HG03469 (cell line): ENCODE data around the gene SPTBN5.

Source experiments
- ATAC-seq: cut with Tn5 transposase; IDR thresholded peaks from one replicate; pipeline ENCODE4 v1.9.1; 2021; ENCODE audit warnings: mild to moderate bottlenecking, moderate library complexity, moderate number of reproducible peaks; ENCODE audit not compliant: unreplicated experiment

The SPTBN5 gene

GRCh38 chr15:41926185-41927056, 32.6 kb upstream of the SPTBN5 start:
- no peak for ATAC-seq

DNA sequence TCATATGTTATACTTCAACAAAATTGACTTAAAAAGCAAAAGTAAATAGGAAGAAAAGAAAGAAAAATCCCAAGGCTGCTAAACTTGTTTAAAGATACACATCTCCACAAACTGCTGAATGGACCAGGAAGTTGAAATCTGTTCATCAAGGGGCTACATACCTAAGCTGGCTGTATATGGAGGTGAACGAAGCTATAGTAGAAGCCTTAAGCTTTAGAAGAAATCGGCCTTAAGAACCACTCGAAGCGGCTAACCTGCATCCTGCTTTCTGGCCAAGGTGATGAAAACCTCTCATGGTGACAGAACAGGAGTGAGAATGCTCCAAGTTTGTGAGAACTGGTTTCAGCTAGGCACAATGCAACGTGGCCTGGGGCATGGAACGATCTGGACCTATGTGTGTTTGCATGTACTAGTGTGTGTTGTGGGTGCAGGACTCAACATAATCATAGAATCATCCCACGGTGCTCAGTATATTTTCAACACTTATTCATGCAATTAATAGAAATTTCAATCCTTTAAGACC, 31.3 kb upstream of the SPTBN5 start:
- no peak for ATAC-seq

DNA sequence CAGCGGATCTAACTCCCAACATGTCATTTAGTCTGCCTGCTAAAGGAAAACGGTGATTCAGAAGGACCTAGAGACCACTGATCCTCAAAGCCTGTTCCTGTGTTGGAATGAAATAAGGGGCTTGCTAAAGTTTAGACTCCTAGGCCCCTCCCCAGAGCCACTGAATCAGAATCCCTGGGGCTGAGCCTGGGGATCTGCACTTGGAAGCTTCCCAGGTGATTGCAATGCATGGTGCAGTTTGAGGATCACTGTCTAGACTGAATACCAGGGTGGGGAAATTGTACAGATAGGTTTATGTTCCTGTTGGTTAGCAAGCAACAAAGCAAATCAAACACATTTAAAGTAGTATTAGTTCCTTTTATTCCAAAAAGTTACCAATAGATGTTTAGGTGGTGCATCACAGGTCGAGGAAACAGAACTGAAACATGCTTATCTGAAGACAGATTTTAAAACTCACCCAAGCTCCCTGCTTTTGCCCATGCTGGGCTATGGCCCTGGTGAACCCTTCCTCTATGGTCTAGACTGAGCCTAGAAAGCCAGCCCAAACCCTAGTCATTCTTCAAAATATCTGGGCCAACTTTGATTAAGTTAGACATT, 29.6 kb upstream of the SPTBN5 start:
- no peak for ATAC-seq

DNA sequence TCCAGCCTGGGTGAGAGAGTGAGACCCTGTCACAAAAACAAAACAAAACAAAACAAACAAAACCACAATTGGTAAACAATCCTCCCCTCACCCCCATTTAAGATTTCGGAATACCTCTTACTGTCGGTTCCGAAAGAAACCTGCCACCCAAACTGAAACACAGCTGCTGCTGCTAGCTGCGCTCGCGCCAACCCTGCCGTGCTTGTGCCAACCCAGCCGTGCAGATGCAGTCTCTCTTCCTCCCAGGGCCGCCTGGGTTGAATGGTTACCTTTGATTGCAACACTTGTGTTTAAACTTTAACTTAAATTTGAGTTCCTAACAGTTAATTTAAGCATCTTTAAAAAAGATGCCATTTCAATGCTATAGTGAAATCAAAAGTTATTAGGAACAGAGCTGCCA, 28.5 kb upstream of the SPTBN5 start:
- ATAC-seq: no peak

DNA sequence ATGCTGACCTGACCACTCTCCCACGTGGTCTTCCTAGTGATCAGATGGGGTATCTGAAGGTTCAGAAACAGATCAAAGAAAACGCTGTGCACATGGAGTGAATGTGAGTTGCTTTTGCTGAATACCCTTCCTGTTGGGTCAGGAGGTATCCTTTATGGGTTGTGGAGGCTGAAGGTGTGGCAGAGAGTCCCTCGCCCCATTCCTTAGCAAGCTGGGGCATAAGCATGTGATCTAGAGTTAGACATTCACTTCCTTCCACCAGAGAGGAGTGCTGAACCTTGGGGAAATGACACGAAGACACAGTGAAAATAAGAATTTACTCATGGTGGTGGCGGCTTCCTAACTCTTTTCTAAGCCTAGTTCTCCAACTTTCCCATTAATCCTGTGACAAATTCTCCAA, 27.8 kb upstream of the SPTBN5 start:
- ATAC-seq: no peak

DNA sequence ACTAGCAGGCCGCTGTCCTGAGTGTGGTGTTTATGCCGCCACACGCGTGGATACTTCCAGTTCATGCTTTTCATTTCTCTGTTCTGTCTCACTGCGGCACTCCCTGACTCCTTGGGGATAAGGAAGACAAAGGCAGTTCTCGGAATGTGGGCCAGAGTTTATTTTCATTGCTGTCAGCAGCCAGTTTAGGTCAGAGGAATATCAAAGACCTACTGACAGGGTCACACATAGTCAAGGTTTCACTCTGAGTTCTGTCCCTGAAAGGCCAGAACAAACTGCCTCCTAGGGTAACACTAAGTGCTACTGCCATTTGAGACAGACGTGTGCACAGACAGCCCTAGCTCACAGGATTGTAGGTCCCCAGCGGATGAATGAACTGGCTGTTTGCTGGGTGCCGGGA, 27.3 kb upstream of the SPTBN5 start:
- no peak for ATAC-seq

DNA sequence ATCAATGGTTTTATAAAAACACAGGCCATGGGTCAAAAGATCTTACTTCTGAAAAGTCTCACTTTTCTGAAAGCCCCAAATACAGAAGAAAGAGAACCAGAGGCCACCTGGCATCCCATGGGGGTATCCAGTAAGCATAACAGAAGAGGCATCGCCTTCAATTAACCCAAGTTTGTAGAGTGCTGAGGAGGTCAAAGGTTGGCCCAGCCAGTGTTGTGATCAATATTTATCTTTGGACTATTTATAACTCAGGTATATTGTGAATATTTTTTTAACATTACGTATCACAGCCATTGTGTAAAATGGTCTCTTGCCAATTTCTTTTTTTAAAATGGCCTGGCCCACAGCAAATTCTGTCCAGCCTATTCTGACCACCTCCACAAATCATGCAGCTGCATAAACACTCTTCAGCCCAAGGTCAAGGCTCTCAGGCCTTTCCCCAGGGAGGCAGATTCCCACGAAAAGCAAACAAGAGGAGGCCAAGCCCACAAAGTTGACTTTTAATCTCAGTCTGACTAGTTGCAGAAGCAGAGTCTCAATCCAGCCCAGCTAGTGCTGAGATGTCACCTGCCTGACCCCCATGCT, 26.2 kb upstream of the SPTBN5 start:
- no peak for ATAC-seq

DNA sequence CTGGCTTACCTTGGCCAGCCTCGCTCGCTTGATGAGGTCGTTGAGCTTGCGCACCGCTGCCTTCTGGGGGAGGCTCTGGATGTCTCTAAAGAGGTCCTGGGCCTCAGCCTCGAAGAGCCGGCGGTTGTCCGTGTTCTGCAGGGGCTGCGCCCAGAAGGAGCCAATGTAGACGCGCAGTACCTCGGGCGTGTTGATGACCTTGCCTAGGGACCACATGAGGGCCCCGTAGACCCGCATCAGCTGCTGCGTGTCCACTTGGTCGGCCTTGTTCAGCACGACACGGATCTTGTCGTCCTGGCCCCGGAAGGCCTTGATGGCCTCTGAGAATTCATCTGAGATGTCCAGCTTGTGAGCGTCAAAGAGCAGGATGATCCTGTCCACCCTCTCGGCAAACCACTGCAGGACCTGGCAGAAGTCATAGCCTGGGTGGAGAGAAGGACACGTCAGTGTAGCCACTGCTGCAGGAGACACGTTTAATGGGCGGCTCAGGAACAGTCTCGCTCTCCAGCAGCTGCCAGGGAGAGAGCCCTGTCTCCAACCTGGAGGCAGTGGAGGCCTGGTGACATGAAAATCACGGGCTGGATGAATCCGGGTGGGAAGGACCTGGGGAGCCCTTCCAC, 25.5 kb upstream of the SPTBN5 start:
- no peak for ATAC-seq

DNA sequence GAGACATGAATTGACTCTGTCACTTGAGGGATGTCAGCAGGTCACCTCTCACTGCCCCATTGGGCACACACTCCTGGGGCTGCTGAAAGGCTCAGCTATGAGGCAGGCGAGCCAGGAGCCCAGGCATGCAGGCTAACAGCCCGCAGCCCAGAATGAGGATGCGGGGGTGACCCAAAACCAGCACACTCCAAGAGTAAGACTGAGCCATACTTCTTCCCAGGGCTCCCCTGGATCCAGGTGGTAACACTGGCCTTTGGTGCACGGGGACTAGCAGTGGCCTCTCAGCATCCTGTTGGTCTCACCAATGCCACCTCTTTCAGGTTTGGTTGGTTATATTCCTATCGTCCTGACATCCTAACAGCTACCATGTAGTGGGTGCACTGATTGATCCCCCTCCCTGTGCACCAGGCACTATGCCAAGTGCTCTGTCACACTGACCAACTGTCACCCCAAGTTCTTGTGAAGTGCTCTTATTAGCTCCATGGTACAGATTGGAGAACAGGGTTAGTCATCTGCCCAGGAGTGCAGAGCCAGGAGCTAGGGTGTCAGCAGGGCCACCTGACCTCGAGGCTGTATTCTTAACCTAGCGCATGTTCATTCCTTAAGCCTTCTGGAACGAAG, 24.8 kb upstream of the SPTBN5 start:
- no peak for ATAC-seq

DNA sequence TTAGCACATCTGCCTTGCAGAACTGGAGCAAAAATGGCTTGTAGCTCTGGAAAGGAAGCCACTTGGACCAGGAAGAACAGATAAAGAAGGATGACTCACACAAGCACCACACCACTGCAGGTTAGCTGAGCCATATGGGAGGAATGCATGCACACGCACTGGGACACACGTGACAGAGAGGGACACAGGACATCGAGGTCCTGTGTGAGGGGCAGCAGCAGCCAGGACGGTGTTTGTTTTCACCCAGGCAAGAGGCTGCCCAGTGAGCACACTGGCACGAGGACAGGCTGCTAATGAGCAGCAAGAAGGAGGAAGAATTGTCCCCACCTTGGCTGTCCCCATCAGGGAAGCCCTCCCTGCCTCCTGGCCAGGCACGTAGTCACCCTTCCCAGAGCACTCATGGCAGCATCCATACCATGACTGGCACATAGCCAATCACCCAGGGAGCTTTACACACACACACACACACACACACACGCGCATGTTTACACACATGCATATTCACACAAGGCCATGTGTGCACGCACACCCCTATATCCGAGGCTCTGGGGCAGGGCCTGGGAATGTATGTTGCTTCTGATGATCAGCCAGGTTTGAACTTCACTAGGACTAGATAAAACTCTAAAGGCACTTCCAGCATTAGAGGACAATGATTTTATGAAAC, 24.0 kb upstream of the SPTBN5 start:
- no peak for ATAC-seq

DNA sequence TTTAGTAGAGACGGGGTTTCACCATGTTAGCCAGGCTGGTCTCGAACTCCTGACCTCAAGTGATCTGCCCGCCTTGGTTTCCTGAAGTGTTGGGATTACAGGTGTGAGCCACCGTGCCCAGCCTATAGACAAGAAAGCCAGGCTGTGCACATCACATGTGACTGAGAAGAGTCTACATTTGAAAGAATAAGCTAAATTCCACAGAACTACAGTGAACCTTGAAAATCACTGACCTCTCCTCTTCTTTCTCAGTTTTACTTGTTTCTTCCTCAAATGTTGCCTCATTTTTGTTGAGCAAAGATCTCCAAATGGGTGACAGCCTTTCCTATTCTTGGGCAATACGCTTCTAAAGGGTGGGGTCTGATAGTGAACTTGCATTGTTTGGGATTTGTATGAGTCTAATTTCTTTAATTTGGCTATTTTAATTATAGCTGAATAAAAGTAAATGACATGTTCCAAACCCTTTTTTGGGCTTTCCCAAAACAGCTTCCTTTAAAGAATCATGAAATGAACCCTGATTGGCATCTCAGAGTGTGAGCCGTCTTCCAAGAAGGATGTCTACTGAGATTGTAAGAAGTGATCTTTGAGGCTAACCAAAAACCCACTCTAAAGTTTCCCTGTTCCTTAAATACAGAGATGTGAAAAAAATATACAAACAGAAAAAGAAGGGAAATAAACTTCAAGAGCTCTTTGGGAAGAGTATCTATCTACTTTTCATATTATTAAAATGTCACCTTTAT, 21.6 kb upstream of the SPTBN5 start:
- ATAC-seq: no peak

DNA sequence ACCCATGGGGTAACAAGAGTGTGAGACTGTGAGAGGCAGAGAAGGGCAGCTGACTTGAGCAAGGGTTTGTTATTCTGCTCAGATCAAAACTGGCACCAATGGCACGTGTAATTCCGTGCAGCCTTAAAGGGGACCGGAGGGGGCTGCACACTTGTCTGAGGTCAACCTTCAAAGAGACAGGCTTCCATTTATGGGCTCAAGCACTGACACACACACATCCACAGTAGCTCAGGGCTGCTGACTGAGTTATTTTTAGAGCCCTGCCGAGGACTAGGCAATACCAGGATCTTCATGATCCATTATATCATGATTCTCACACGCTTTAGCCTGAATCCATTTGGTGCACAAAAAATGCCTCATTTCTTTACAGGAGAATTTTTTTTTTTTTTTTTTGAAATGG, 20.6 kb upstream of the SPTBN5 start:
- ATAC-seq: no peak

GRCh38 chr15:41913256-41913655, 19.4 kb upstream of the SPTBN5 start:
- ATAC-seq: no peak

- ATAC-seq: no peak
Measured at GRCh38 chr15:41911691-41912345, 18.0 kb upstream of the SPTBN5 start.

DNA sequence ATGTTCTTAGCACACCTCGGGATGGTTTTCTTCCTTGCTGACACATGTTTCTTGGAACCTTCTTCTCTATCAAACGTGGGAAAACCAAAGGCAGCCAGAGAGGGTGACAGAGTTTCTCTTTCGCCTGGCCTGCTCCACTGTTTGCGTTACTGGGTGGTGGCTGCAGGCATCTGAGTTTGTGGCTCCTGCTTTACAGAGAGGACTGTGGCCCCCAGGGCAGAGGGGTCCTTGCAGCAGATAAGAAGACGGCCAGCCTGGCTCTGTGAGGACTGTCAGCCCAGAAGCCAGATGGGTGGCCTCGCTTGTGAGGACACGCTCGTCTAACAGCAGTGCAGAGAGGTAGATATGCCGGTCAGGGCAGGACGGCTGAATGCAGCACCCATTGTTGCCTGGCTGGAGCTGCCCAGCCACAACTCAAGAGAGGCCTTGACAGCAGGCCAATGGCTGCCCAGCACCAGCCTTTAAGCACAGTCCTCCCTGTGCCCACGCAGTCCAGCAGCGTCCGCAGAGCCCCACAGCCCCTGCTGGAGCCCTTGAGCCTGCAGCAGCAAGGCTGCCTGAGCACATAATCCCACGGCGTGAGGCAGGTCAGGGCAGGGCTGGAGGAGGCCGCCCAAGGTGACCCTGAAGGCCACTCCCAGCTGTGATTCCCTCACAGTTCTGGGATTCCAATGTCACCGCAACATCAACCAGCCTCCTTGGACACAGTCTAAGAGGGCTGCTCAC, 15.0 kb upstream of the SPTBN5 start:
- ATAC-seq: no peak

- no peak for ATAC-seq
Measured at GRCh38 chr15:41907141-41907540, 13.3 kb upstream of the SPTBN5 start.

- ATAC-seq: no peak
Measured at GRCh38 chr15:41906608-41907007, 12.8 kb upstream of the SPTBN5 start.

DNA sequence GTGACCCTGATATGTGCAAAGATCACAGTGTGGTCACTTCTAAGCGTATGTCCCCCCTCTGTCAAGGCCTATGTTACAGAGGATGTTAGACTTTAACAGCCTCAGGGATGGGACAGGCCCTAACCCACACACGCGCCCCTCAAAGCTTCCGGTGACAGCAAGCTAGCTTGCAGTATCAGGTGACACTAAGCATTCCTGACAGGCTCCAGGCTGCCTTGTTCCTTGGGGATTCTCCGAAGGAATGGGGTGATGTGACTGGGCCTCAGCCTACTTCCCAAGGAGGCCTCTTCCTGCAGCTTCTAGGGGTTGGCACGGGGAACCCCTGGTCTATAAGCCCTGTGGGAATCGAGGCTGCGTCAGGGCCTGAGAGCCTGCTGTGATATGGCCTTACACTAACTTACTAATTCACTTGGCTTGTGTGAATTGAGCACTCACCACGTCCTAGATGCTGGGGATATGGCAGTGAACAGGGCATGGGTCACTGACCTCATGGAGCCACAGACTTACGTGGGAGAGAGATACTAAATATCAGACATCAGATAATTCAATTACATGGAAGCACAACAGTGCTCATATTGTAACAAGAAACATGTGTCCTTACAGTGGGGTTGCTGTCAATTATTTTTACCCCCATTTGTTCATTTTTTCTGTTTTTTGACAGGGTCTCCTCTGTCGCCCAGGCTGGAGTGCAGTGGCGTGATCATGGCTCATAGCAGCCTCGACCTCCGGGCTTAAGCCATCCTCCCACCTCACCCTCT, 11.4 kb upstream of the SPTBN5 start:
- no peak for ATAC-seq
